NCI-H187 treated with DMSO at 0.1 percent for 48 hours (cell line): ENCODE data around the gene UBALD1.

Experiments
- DNase-seq: peaks from one replicate; lab custom pipeline; 2025; lab: John Stamatoyannopoulos, UW

The UBALD1 gene

GRCh38 chr16:4646773-4647643 is 32.3 kb upstream of the UBALD1 start:
- DNase-seq = no peak

DNA sequence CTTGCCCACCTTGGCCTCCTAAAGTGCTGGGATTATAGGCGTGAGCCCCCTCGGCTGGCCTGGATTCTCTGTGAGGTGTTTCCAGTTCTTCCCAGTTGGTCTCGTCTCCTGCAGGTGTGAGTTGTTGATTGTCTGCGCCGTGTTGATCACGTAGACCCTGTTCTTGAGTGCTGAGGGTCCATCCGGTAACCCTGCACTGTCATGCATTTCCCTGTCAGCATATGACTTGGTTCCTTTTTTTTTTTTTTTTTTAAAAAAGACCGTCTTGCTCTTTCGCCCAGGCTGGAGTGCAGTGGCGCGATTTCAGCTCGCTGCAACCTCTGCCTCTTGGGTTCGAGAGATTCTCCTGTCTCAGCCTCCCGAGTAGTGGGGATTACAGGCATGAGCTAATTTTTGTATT is 27.2 kb upstream of the UBALD1 start:
- no peak for DNase-seq

GRCh38 chr16:4641306-4641687 is 26.6 kb upstream of the UBALD1 start:
- no peak for DNase-seq

GRCh38 chr16:4640572-4641305 is 26.1 kb upstream of the UBALD1 start:
- no peak for DNase-seq

GRCh38 chr16:4639899-4640509 is 25.3 kb upstream of the UBALD1 start:
- no peak for DNase-seq

GRCh38 chr16:4637501-4638166 is 22.9 kb upstream of the UBALD1 start:
- DNase-seq = no peak

DNA sequence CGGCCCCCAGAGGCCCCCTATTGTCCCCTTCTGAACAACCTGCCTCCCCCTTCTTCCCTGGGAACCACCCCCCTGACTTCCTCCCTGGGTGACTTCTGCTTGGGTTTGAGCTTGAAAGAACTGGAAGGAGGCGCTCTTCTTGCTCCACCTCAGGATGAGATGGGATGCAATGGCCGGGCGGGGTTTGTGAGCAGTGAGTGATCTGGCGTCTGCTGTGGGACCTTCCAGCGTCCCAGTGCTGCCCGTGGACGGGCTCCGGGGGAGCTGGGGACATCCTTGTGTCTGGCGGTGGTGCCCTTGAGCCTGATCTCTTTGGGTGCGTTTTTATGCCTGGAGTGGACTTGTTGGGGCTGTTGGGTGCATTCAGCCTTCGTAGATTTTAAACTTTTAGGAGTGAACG is 21.5 kb upstream of the UBALD1 start:
- DNase-seq = no peak

DNA sequence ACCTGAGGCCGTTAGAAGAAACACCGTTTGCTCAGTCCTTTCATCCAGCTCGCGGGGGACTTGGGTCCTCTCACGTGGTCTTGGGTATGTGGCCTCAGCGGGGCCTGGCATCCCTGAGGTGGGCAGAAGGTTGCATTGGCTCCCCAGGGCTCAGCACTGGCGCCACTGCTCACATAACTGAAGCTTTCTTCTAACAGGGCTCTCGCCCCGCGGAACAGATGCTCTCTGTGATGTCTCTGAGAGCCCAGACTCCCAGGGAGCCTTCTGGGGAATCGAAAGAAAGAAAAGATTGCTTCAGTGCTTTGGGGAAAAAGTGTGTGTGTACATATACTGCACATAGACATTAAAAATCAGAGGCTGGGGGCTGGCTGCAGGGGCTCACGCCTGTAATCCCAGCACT is 20.1 kb upstream of the UBALD1 start:
- DNase-seq = no peak

DNA sequence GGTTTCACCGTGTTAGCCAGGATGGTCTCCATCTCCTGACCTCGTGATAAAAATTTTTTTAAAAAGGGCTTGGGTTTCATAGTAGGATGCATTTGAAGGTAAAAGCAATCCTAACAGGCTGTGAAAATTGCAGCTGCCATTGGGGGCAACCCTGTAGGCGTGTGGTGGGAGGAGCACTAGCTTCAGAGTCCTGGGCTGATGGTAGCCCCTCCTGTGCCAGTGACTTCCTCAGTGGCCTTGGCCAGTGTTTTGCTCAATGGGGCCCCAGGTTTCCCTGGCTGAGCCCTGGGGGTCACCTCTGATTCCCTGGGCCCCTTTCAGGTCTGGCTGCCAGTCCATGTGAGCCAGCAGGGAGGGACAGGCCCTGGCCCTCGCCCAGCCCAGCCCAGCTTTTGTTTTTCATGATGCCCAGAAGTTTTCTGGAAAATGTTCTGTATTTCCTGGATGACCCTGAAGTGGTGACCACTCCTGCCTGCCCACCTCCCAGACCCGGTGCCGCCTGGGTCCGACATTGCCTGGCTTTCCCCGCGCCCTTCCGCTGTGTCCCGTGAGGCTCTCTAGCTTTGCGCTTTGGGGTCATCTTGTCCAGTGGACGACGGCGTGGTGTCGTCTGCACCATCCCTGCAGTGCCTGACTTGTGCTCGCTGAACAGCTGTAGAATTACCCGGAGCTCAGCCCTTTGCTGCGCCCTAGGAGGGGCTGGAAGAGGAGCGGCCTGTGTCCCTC is 19.4 kb upstream of the UBALD1 start:
- no peak for DNase-seq

DNA sequence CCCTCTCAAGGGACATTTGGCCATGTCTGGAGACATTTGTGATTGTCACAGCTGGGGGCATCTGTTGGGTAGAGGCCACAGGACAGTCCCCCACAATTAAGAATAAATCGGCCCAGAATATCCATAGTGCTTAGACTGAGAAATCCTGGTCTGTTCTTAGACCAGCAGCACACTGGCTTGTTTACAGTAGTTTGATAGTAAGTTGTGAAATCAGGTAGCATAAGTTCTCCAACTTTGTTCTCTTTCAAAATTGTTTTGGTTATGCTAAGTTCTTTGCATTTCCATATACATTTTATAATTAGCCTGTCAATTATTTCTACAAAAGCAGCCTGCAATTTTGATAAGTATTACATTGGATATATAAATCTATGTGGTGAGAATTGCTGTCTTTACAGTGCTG is 16.8 kb upstream of the UBALD1 start:
- no peak for DNase-seq

GRCh38 chr16:4628283-4628682 is 13.6 kb upstream of the UBALD1 start:
- DNase-seq = no peak

DNA sequence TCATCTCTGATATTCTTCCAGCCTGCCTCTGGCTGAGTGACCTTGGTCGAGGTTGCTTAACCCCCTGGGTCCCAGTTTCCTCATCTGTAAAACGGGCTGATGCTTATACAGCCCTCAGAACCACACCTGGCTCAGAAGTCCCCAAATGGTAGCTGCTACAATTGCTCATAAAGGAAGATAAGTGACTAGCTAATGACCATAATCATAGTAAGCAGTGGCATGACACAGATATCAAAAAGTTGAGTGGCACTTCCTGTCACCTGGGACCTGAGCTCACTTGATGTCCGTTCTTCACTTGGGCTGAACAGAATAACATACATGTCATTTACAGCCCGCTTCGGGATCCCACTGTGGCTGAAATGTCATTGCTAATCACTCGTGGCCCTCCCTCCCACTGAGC is 11.7 kb upstream of the UBALD1 start:
- DNase-seq = no peak

- DNase-seq = no peak
Measured at GRCh38 chr16:4625560-4626159, 11.0 kb upstream of the UBALD1 start.

GRCh38 chr16:4624827-4625559 is 10.3 kb upstream of the UBALD1 start:
- DNase-seq = no peak

DNA sequence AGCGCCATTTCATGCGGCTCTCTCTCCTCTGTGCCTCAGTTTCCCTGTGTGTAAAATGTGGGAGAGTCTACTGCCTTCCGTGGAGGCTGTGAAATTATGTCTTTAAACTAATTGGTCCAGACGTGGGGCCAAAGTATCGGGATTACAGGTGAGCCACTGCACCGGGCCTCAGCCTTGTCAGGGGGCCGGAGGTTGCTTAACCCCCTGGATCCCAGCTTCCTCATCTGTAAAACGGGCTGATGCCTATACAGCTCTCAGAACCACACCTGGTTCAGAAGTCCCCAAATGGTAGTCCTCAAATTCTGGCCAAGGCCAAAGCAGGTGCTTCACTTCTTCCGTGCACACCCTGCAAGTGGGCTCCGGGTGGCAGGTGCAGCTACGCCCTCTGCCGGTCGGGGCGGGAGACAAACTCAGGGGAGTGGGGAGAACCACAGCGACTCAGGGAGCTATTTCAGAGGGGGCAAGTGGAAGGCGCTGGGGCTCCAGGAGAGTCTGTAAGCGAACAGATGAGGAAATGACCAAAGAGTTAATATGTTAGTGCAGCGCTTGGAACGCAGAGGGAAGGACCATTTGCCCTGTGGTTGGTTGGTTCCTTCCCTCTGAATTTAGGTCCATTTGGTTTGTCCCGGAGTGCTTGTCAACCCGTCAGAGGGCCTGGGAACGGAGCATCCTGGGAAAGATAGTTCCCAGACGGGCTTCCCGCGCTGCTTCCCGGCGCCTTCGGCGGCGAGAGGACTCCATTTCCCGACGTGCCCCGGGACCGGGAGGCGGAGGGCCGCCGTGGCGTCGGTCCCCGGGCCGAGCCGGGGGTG is 9.5 kb upstream of the UBALD1 start, which contains the start of gene MGRN1:
Gene MGRN1, plus strand, starts transcription at position 812 of the 812 bp plus-strand sequence. CDS start 135 bp downstream, outside the sequence.
- DNase-seq = peak; percentile 62

- no peak for DNase-seq
Measured at GRCh38 chr16:4623593-4623992, 8.9 kb upstream of the UBALD1 start.

GRCh38 chr16:4618645-4619418 is 4.1 kb upstream of the UBALD1 start:
- DNase-seq = no peak

DNA sequence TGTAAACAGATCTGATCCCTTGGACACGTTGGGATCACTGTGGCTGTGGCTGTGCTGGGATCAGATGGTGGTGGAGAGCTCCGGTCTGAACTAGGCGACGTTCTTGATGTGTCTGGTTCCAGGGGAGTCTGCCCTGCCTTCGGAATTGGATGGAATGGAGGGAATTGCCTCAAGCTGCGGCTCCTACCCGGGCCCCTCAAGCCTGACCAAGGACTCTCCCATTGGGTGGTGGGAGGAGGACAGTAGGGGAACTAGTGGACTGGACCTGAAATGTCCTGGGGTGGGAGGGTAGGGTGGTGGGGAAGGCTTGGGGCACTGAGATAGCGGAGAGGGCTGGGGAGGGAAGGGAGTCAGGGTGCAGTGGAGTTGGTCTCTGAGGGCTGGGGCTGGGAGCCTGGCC is 3.2 kb upstream of the UBALD1 start:
- no peak for DNase-seq
